ELF-1 (cell line): Measurements from ENCODE around the gene TSHZ2.

Experiments
- DNase-seq: peaks from one replicate; pipeline ENCODE4 v3.0.0-alpha.2; 2016; ENCODE audit warnings: low read depth, low spot score

Gene TSHZ2

GRCh38 chr20:53061192-53062108, 89.3 kb downstream of the TSHZ2 start:
- no peak for DNase-seq

GRCh38 chr20:53064935-53065334, 92.8 kb downstream of the TSHZ2 start:
- DNase-seq: no peak

- DNase-seq: no peak
Measured at GRCh38 chr20:53068241-53068640, 96.1 kb downstream of the TSHZ2 start.

- DNase-seq: no peak
Measured at GRCh38 chr20:53069132-53069531, 97.0 kb downstream of the TSHZ2 start.

GRCh38 chr20:53070224-53070623, 98.1 kb downstream of the TSHZ2 start:
- no peak for DNase-seq

- no peak for DNase-seq
Measured at GRCh38 chr20:53070706-53071392, 98.7 kb downstream of the TSHZ2 start.

- DNase-seq: no peak
Measured at GRCh38 chr20:53071833-53072232, 99.7 kb downstream of the TSHZ2 start.

GRCh38 chr20:53072923-53073579, 100.9 kb downstream of the TSHZ2 start:
- no peak for DNase-seq

GRCh38 chr20:53073636-53074415, 101.7 kb downstream of the TSHZ2 start:
- no peak for DNase-seq

- DNase-seq: no peak
Measured at GRCh38 chr20:53074811-53075314, 102.7 kb downstream of the TSHZ2 start.

- no peak for DNase-seq
Measured at GRCh38 chr20:53076668-53077067, 104.5 kb downstream of the TSHZ2 start.

- DNase-seq: no peak
Measured at GRCh38 chr20:53077373-53078205, 105.4 kb downstream of the TSHZ2 start.

- DNase-seq: no peak
Measured at GRCh38 chr20:53078761-53079160, 106.6 kb downstream of the TSHZ2 start.

- DNase-seq: no peak
Measured at GRCh38 chr20:53079261-53079691, 107.1 kb downstream of the TSHZ2 start.

GRCh38 chr20:53079828-53080686, 107.9 kb downstream of the TSHZ2 start:
- DNase-seq: no peak

- DNase-seq: no peak
Measured at GRCh38 chr20:53080687-53080962, 108.5 kb downstream of the TSHZ2 start.

- DNase-seq: no peak
Measured at GRCh38 chr20:53080969-53081871, 109.1 kb downstream of the TSHZ2 start.
